Mammary epithelial cell (primary cell): ENCODE results near the gene PECR.

ENCODE experiments used
- CTCF ChIP-seq, 2 donors: IDR thresholded peaks in 1 of 2; conservative IDR thresholded peaks in 1 of 2; 2 replicates each; pipeline ENCODE4 v1.5.1; 2011 to 2012; ENCODE audit warnings: inconsistent platforms in 2 of 2, low read length in 2 of 2, mild to moderate bottlenecking in 2 of 2, control low read depth in 1 of 2, low read depth in 1 of 2; ENCODE audit not compliant: insufficient read depth in 1 of 2; ENCODE audit errors: extremely low read depth in 1 of 2
- EZH2 ChIP-seq: IDR thresholded peaks from 2 replicates; pipeline ENCODE4 v1.6.1; 2012; ENCODE audit warnings: low read length, inconsistent platforms, borderline replicate concordance

- TF ChIP-seq CTCF (conservative IDR thresholded peaks at IDR 0.05 in 1 of 2, IDR thresholded peaks at IDR 0.05 in 1 of 2; ENCODE audit: extremely low read depth in 1 of 2, insufficient read depth in 1 of 2, low read depth in 1 of 2, low read length in 2 of 2) (no peak), EZH2 (no peak)
Observed at GRCh38 chr2:216083464-216084281, 2.1 kb upstream of the PECR start.
